ENCODE measurements around the gene ARHGEF18. TPM values are rescaled to one million over a fixed set of nuclear protein-coding genes. Genes with fewer than 3 reads are reported as not detected.

The ARHGEF18 gene
- total RNA-seq, 6 donors from 2014 or later, result 56.1 to 106 (median 66.0) TPM

GRCh38 chr19:7382694-7383093 lies 34.0 kb downstream of the ARHGEF18 start:
- Histone ChIP-seq H3K27me3 (no peaks in the 10 kb centered on the region), H3K4me3 (no peak overlapping the region), H3K9me3 (no peaks in the 10 kb centered on the region), H3K27ac (no peak overlapping the region), H3K36me3 (no peaks in the 10 kb centered on the region), H3K4me1 (no peaks in the 10 kb centered on the region)
- no peak for DNase-seq
- WGBS, 2 donors, result 63 to 71% methylated on average over 8 to 9 of the region's 9 CpGs
- no peak for ATAC-seq (ENCODE audit: low FRiP score in 2 of 2)
- TF ChIP-seq CTCF (IDR thresholded peaks at IDR 0.05), result no peak
- no peak for TF ChIP-seq EP300 (IDR thresholded peaks at IDR 0.05)
- no peak for TF ChIP-seq POLR2A (IDR thresholded peaks at IDR 0.05)
- no peak for TF ChIP-seq POLR2AphosphoS5 (IDR thresholded peaks at IDR 0.05)

GRCh38 chr19:7383284-7383683 lies 34.5 kb downstream of the ARHGEF18 start:
- H3K4me3 ChIP-seq, result no peak overlapping the region
- H3K36me3 ChIP-seq, result no peaks in the 10 kb centered on the region
- no peak overlapping the region for H3K27ac ChIP-seq
- WGBS, 2 donors, result 82 to 83% methylated on average over 7 of the region's 7 CpGs
- TF ChIP-seq POLR2AphosphoS5 (IDR thresholded peaks at IDR 0.05), result no peak
- TF ChIP-seq EP300 (IDR thresholded peaks at IDR 0.05), result no peak
- TF ChIP-seq CTCF (IDR thresholded peaks at IDR 0.05), result no peak
- H3K27me3 ChIP-seq, result no peaks in the 10 kb centered on the region
- ATAC-seq (ENCODE audit: low FRiP score in 2 of 2), result no peak
- H3K4me1 ChIP-seq, result no peaks in the 10 kb centered on the region
- DNase-seq, result no peak
- no peaks in the 10 kb centered on the region for H3K9me3 ChIP-seq

GRCh38 chr19:7385062-7385461 lies 36.3 kb downstream of the ARHGEF18 start:
- whole genome bisulfite sequencing, 2 donors, result 85 to 89% methylated on average over 5 of the region's 5 CpGs
- ATAC-seq (ENCODE audit: low FRiP score in 2 of 2) (peak in 1 of 2 donors; percentile 25), DNase-seq (no peak)

GRCh38 chr19:7386308-7386707 lies 37.6 kb downstream of the ARHGEF18 start:
- ATAC-seq (ENCODE audit: low FRiP score in 2 of 2) (peak in 1 of 2 donors; percentile 28), DNase-seq (peak in 1 of 2 donors; percentile 33)
- H3K4me1 ChIP-seq, result no peaks in the 10 kb centered on the region
- H3K27me3 ChIP-seq, result no peaks in the 10 kb centered on the region
- TF ChIP-seq EP300 (IDR thresholded peaks at IDR 0.05) (no peak), CTCF (IDR thresholded peaks at IDR 0.05) (peak in 1 of 6 experiments; percentile 9)
- WGBS, 2 donors, result 61 to 64% methylated on average over 8 to 9 of the region's 9 CpGs
- H3K9me3 ChIP-seq, result no peaks in the 10 kb centered on the region
- H3K36me3 ChIP-seq, result peaks cover 0 to 4% (median 0%) of the 10 kb centered on the region in 4 donors
- no peak overlapping the region for H3K4me3 ChIP-seq
- no peak overlapping the region for H3K27ac ChIP-seq

More at GRCh38 chr19:7385062-7385461, 36.3 kb downstream of the ARHGEF18 start:
- H3K27me3 ChIP-seq, result no peaks in the 10 kb centered on the region
- no peak overlapping the region for H3K27ac ChIP-seq
- TF ChIP-seq EP300 (IDR thresholded peaks at IDR 0.05) (no peak), POLR2AphosphoS5 (IDR thresholded peaks at IDR 0.05) (no peak), CTCF (IDR thresholded peaks at IDR 0.05) (no peak), POLR2A (IDR thresholded peaks at IDR 0.05) (no peak)
- no peak overlapping the region for H3K4me3 ChIP-seq
- H3K36me3 ChIP-seq, result peaks cover 0 to 3% (median 0%) of the 10 kb centered on the region in 4 donors
- no peaks in the 10 kb centered on the region for H3K9me3 ChIP-seq
- no peaks in the 10 kb centered on the region for H3K4me1 ChIP-seq

- no peak overlapping the region for H3K4me3 ChIP-seq
- H3K27me3 ChIP-seq, result no peaks in the 10 kb centered on the region
- no peaks in the 10 kb centered on the region for H3K4me1 ChIP-seq
- TF ChIP-seq POLR2AphosphoS5 (IDR thresholded peaks at IDR 0.05), result no peak
- TF ChIP-seq POLR2A (IDR thresholded peaks at IDR 0.05), result no peak
- TF ChIP-seq EP300 (IDR thresholded peaks at IDR 0.05), result no peak
- no peak for TF ChIP-seq CTCF (IDR thresholded peaks at IDR 0.05)
- ATAC-seq (ENCODE audit: low FRiP score in 2 of 2) (no peak), DNase-seq (no peak)
- H3K9me3 ChIP-seq, result no peaks in the 10 kb centered on the region
- H3K27ac ChIP-seq, result no peak overlapping the region
- H3K36me3 ChIP-seq, result peaks cover 0 to 4% (median 0%) of the 10 kb centered on the region in 4 donors
- WGBS, 2 donors, result 87 to 94% methylated on average over 7 to 8 of the region's 8 CpGs
Measured at GRCh38 chr19:7386769-7387168, 38.0 kb downstream of the ARHGEF18 start.

Data from upper lobe of left lung (tissue), 6 donors.